RWPE2 (cell line): ENCODE results near the gene MMP17.
A peak's percentile ranks its signal among the peaks of the same experiment; 100 is the strongest.

Source experiments
- ATAC-seq: fragments of 200-7000 bp; cut with Tn5 transposase; 3 replicates; pipeline ENCODE4 v1.9.1; 2021; ENCODE audit warnings: low read depth
- DNase-seq: peaks from one replicate; pipeline ENCODE4 v3.0.0-alpha.2; 2020; ENCODE audit warnings: low spot score
- H3K27ac ChIP-seq: fragments of 450-650 bp; 2 replicates; pipeline ENCODE4 v1.5.1; 2017; ENCODE audit warnings: mild to moderate bottlenecking; ENCODE audit not compliant: poor library complexity, severe bottlenecking
- H3K27me3 ChIP-seq: fragments of 250-450 bp; sonication (Bioruptor Pico); 2 replicates; pipeline ENCODE4 v1.5.1; 2021; ENCODE audit warnings: mild to moderate bottlenecking, moderate library complexity; ENCODE audit not compliant: insufficient read depth, poor library complexity, severe bottlenecking
- H3K36me3 ChIP-seq: fragments of 250-450 bp; sonication (Bioruptor Pico); 2 replicates; pipeline ENCODE4 v1.5.1; 2020; ENCODE audit warnings: low read depth, mild to moderate bottlenecking, moderate library complexity
- H3K4me1 ChIP-seq: fragments of 250-450 bp; sonication (Bioruptor Pico); 2 replicates; pipeline ENCODE4 v1.5.1; 2021; ENCODE audit warnings: mild to moderate bottlenecking, moderate library complexity; ENCODE audit not compliant: insufficient read depth, poor library complexity, severe bottlenecking
- H3K4me3 ChIP-seq: fragments of 250-450 bp; sonication (Bioruptor Pico); 2 replicates; pipeline ENCODE4 v1.5.1; 2021; ENCODE audit warnings: mild to moderate bottlenecking, moderate library complexity; ENCODE audit not compliant: severe bottlenecking
- H3K9me3 ChIP-seq: fragments of 250-450 bp; sonication (Bioruptor Pico); 2 replicates; pipeline ENCODE4 v1.5.1; 2021; ENCODE audit warnings: mild to moderate bottlenecking, moderate library complexity; ENCODE audit not compliant: severe bottlenecking
- CTCF ChIP-seq: fragments of 450-650 bp; IDR thresholded peaks from one replicate; pipeline ENCODE4 v1.5.1; 2017; ENCODE audit warnings: mild to moderate bottlenecking, moderate library complexity; ENCODE audit not compliant: poor library complexity, severe bottlenecking

Gene MMP17

GRCh38 chr12:131835616-131836171 lies 7.5 kb downstream of the MMP17 start:
- Histone ChIP-seq H3K4me3 (no peak overlapping the region), H3K4me1 (no peaks in the 10 kb centered on the region), H3K36me3 (no peaks in the 10 kb centered on the region), H3K27me3 (peaks cover 7% of the 10 kb centered on the region), H3K27ac (no peak overlapping the region), H3K9me3 (no peaks in the 10 kb centered on the region)
- TF ChIP-seq CTCF = no peak
- ATAC-seq = no peak
- DNase-seq = no peak

GRCh38 chr12:131836193-131836592 lies 8.0 kb downstream of the MMP17 start:
- H3K9me3 ChIP-seq = no peaks in the 10 kb centered on the region
- H3K4me3 ChIP-seq = no peak overlapping the region
- peak; percentile 60 for TF ChIP-seq CTCF
- ATAC-seq (no peak), DNase-seq (no peak)
- peaks cover 2% of the 10 kb centered on the region for H3K27me3 ChIP-seq
- no peak overlapping the region for H3K27ac ChIP-seq
- H3K36me3 ChIP-seq = no peaks in the 10 kb centered on the region
- no peaks in the 10 kb centered on the region for H3K4me1 ChIP-seq

DNA sequence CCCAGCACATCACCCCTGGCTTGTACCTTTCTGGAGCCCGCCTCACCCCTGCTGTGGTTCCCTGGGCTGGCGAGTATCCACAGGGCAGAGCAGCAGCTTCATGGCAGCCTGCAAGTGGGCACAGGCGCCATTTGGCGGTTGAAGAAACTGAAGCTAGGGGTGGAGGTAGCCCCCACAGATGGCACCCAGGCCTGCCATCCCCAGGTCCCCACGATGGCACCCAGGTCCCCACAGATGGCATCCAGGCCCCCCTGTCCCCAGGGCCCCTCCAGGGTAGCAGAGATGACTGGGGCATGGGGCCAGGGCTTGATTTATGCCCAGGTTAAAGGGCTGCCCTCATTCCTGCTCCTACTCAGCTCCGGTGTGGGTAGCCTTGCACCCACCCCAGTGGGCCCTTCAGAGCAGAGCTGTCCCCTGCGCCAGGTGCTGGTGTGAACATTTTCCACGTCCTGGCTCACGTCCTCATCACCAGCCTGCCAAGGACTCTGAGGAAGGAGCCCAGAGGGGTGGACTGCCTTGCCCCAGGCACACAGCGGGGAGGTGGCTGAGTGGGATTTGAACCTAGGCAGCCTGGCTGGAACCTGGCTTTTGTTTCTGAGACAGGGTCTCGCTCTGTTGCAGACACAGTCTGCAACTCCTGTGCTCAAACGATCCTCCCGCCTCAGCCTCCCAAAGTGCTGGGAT lies 8.7 kb downstream of the MMP17 start:
- Histone ChIP-seq H3K27ac (no peak overlapping the region), H3K36me3 (no peaks in the 10 kb centered on the region), H3K27me3 (no peaks in the 10 kb centered on the region), H3K4me3 (no peak overlapping the region), H3K4me1 (no peaks in the 10 kb centered on the region), H3K9me3 (no peaks in the 10 kb centered on the region)
- TF ChIP-seq CTCF = no peak
- DNase-seq (no peak), ATAC-seq (no peak)

DNA sequence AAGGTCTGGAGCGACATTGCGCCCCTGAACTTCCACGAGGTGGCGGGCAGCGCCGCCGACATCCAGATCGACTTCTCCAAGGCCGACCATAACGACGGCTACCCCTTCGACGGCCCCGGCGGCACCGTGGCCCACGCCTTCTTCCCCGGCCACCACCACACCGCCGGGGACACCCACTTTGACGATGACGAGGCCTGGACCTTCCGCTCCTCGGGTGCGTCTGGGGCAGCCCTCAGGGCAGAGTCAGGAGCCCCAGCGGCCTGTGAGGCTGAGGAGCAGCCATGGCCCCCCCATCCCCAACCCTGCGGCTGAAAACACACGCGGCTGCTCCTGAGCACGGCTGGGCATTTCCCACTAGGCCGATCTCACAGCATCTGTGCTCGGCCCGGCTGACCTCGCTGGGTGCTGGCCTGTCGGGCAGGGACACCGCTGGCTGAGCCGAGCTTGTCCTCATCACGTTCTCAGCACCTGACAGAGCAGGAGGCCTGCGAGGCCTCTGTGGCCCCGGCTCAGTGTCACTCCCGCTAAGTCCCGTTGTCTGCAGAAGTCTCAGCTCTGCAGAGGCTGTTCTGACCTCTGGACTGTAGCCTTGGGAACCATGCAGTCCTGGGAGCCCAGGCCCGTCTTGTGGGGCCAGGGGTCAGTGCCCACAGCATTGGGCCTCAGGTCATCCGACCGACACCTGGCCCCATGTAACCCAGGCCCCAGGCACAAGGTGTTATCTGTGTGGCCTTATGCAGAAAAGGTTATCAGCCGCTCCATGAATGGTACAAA lies 12.6 kb downstream of the MMP17 start:
- Histone ChIP-seq H3K9me3 (no peaks in the 10 kb centered on the region), H3K27me3 (no peaks in the 10 kb centered on the region), H3K4me3 (no peak overlapping the region), H3K4me1 (no peaks in the 10 kb centered on the region), H3K36me3 (peaks cover 9% of the 10 kb centered on the region; the same call in 1 of the 2 replicates), H3K27ac (no peak overlapping the region)
- no peak for ATAC-seq
- DNase-seq = no peak
- no peak for TF ChIP-seq CTCF
